Hepatocyte (in vitro differentiated cells): ENCODE data around the gene TCEAL4.

Experiments used
- CTCF ChIP-seq: fragments of 200-600 bp; sonication (generic); IDR thresholded peaks from 2 replicates; pipeline ENCODE4 v1.5.1; 2016; ENCODE audit warnings: antibody characterized with exemption, mild to moderate bottlenecking; ENCODE audit not compliant: poor library complexity
- EZH2 ChIP-seq: fragments of 200-600 bp; sonication (generic); IDR thresholded peaks from 2 replicates; pipeline ENCODE4 v1.6.1; 2016; ENCODE audit warnings: antibody characterized with exemption, mild to moderate bottlenecking, borderline replicate concordance

- TF ChIP-seq CTCF, result no peak
- TF ChIP-seq EZH2, result no peak
Measured at GRCh38 chrX:103628386-103629317, 43.3 kb downstream of the TCEAL4 start, which contains the start of gene TCEAL1.
